Adrenal gland (tissue), 5 donors: ENCODE data around the gene USP28.
A peak's percentile ranks its signal among the peaks of the same experiment; 100 is the strongest.

Experiments
- CTCF ChIP-seq, 6 experiments: fragments of 450-650 bp in 4 of 6; fragments of 200-600 bp in 2 of 6; sonication (generic) in 1 of 6; IDR thresholded peaks; 1 replicate in 5 of 6; 2 replicates in 1 of 6; pipeline versions ENCODE4 v1.5.1 to v1.8.0; 2016 to 2021; ENCODE audit warnings: antibody characterized with exemption in 6 of 6, mild to moderate bottlenecking in 2 of 6, moderate library complexity in 1 of 6
- POLR2A ChIP-seq, 2 donors: fragments of 450-650 bp; IDR thresholded peaks; one replicate each; pipeline ENCODE4 v1.6.1; 2017; ENCODE audit warnings: antibody characterized with exemption in 2 of 2, mild to moderate bottlenecking in 2 of 2, moderate library complexity in 1 of 2
- donor health status: DM: no; HTN: no; CAD: no.

DNA sequence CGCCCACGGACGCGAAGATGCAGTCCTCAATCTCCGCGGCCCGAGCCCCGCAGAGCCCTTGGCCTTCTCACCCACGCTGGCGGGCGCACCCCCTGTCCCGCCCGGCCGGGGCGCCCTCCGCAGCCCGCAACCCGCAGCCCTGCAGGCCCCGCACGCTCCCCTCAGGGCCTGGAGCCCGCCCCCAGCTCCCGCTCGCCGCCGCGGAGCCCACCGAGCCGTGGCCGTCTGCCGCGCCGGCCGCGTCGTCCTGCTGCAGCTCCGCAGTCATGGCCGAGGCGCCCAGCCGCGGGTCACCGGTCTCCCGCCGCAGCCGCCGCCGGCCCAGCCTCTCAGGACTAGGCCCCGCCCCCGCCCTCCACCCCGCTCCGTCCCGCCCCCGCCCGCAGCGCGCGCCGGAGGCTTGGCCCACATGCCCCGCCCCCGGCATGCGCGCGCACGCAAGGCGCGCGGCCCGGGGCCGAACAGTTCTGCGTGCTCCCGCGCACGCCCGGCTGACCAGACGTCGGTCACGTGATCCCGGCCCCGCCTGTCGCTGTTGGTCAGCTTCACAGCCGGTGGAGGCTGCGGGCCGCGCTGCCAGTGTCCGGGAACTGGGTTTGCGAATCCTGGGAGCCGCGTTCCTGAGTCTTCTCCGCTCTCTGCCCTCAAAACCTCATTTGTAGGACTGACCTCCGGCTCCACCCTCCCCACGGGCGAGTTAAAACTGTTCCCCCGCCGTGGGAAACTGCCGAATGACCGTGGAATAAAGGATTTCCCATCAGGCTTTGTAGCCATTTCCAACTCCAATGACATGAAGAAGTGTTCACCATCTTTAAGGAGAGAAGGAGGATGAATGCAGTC is at the start of gene USP28:
- TF ChIP-seq CTCF (IDR thresholded peaks at IDR 0.05) = peak in 3 of 6 experiments; percentile 23 to 39 (median 34)
- TF ChIP-seq POLR2A (IDR thresholded peaks at IDR 0.05) = peak; percentile 79 to 92
